GM23248 (cell line): ENCODE data around the gene SRGN. TPM values are rescaled to one million over a fixed set of nuclear protein-coding genes. Genes with fewer than 3 reads are reported as not detected.

Source experiments
- DNase-seq: peaks from one replicate; pipeline ENCODE4 v3.0.0-alpha.2; 2015
- H2AFZ ChIP-seq: fragments of 200-600 bp; sonication (generic); 2 replicates; pipeline ENCODE4 v1.6.1; 2016; ENCODE audit warnings: antibody characterized with exemption
- H3F3A ChIP-seq: fragments of 200-600 bp; sonication (generic); 2 replicates; pipeline ENCODE4 v1.6.1; 2016; ENCODE audit warnings: mild to moderate bottlenecking, antibody characterized with exemption, mixed run types; ENCODE audit not compliant: insufficient read depth
- H3K27ac ChIP-seq: fragments of 200-600 bp; sonication (generic); 2 replicates; pipeline ENCODE4 v1.5.1; 2016; ENCODE audit warnings: mild to moderate bottlenecking
- H3K27me3 ChIP-seq: fragments of 200-600 bp; sonication (generic); replicated peaks from 2 replicates; pipeline ENCODE4 v1.6.1; 2016; ENCODE audit warnings: mild to moderate bottlenecking; ENCODE audit not compliant: insufficient read depth
- H3K36me3 ChIP-seq: fragments of 200-600 bp; sonication (generic); 2 replicates; pipeline ENCODE4 v1.6.1; 2016; ENCODE audit warnings: low read depth, mild to moderate bottlenecking
- H3K4me1 ChIP-seq: fragments of 200-600 bp; sonication (generic); 2 replicates; pipeline ENCODE4 v1.6.1; 2016; ENCODE audit warnings: mild to moderate bottlenecking; ENCODE audit not compliant: insufficient read depth
- H3K4me2 ChIP-seq: fragments of 200-600 bp; sonication (generic); one replicate; pipeline ENCODE4 v1.6.1; 2016; ENCODE audit warnings: mild to moderate bottlenecking; ENCODE audit not compliant: unreplicated experiment
- H3K4me3 ChIP-seq: fragments of 200-600 bp; sonication (generic); 2 replicates; pipeline ENCODE4 v1.5.1; 2016; ENCODE audit warnings: mild to moderate bottlenecking
- H3K79me2 ChIP-seq: fragments of 200-600 bp; sonication (generic); 2 replicates; pipeline ENCODE4 v1.6.1; 2016; ENCODE audit warnings: mild to moderate bottlenecking; ENCODE audit not compliant: insufficient read depth
- H3K9ac ChIP-seq: fragments of 200-600 bp; sonication (generic); 2 replicates; pipeline ENCODE4 v1.6.1; 2016; ENCODE audit warnings: mild to moderate bottlenecking
- H3K9me2 ChIP-seq: fragments of 200-600 bp; sonication (generic); 2 replicates; pipeline ENCODE4 v1.6.1; 2016; ENCODE audit warnings: mixed run types, mild to moderate bottlenecking, moderate library complexity; ENCODE audit not compliant: insufficient read depth
- H3K9me3 ChIP-seq: fragments of 200-600 bp; sonication (generic); one replicate; pipeline ENCODE4 v1.6.1; 2017; ENCODE audit warnings: low read depth
- H4K20me1 ChIP-seq: fragments of 200-600 bp; sonication (generic); 2 replicates; pipeline ENCODE4 v1.6.0; 2016; ENCODE audit not compliant: insufficient read depth
- EZH2 ChIP-seq: fragments of 200-600 bp; sonication (generic); IDR thresholded peaks from 2 replicates; pipeline ENCODE4 v1.6.1; 2018; ENCODE audit warnings: antibody characterized with exemption, mild to moderate bottlenecking; ENCODE audit not compliant: insufficient read depth, poor library complexity, severe bottlenecking
- EZH2phosphoT487 ChIP-seq: fragments of 200-600 bp; sonication (generic); IDR thresholded peaks from 2 replicates; pipeline ENCODE4 v1.6.1; 2018; ENCODE audit warnings: antibody characterized with exemption, moderate library complexity, mild to moderate bottlenecking, low read depth; ENCODE audit not compliant: insufficient read depth
- WGBS, 2 experiments: methylation state at CpG; one replicate each; pipeline ENCODE4 v1.1.6; 2015 to 2017; ENCODE audit warnings: low lambda C conversion rate in 2 of 2, low coverage in 1 of 2; ENCODE audit errors: missing lambda C conversion rate in 2 of 2; 5-methylcytosine and 5-hydroxymethylcytosine counted together
- in situ Hi-C: fragments of 300-500 bp; cut with MboI; formaldehyde crosslinking; loops from 2 replicates; pipeline ENCODE4 v1.15.0; 2020
- polyA plus RNA-seq: library from polyadenylated mRNA; unstranded; fragments of >200 nt; fragmentation: Nextera tagmentation; extraction: Ambion mirVana; gene quantifications from 2 replicates; pipeline ENCODE4 v1.2.1, GENCODE V29; 2016
- total RNA-seq: library from RNA; depleted of rRNA; stranded (reverse); fragments of >200 nt; shearing (Covaris generic); gene quantifications from 2 replicates; pipeline ENCODE4 v1.2.3, GENCODE V29; 2014

SRGN gene
- total and polyA plus RNA-seq, 2 experiments from 2014 or later = 89.9 to 136 TPM

- Histone ChIP-seq H4K20me1 (no peaks in the 10 kb centered on the region), H3F3A (0 out of 2 replicates have a peak, but pooled peaks cover 3% of the 10 kb centered on the region), H3K27me3 (no peaks in the 10 kb centered on the region), H3K4me3 (no peak overlapping the region), H3K79me2 (no peaks in the 10 kb centered on the region), H3K9me2 (no peaks in the 10 kb centered on the region), H3K9me3 (no peaks in the 10 kb centered on the region), H3K9ac (no peak overlapping the region), H3K4me2 (no peak overlapping the region), H2AFZ (no peak overlapping the region), H3K27ac (no peak overlapping the region), H3K36me3 (no peaks in the 10 kb centered on the region), H3K4me1 (peaks cover 27% of the 10 kb centered on the region)
- DNase-seq = no peak
- TF ChIP-seq EZH2 (no peak), EZH2phosphoT487 (no peak)
- in situ Hi-C loops = no loop called here
- 75 to 76% methylated on average over 6 of the region's 6 CpGs for WGBS, 2 experiments
Measured at GRCh38 chr10:69052736-69053135, 35.2 kb upstream of the SRGN start.

- Histone ChIP-seq H3K79me2 (no peaks in the 10 kb centered on the region), H3K9ac (no peak overlapping the region), H3K27me3 (no peaks in the 10 kb centered on the region), H3K9me2 (no peaks in the 10 kb centered on the region), H4K20me1 (no peaks in the 10 kb centered on the region), H3K27ac (no peak overlapping the region), H3K36me3 (no peaks in the 10 kb centered on the region), H3K4me1 (peaks cover 31% of the 10 kb centered on the region), H3F3A (0 out of 2 replicates have a peak, but pooled peaks cover 11% of the 10 kb centered on the region), H2AFZ (no peak overlapping the region), H3K9me3 (no peaks in the 10 kb centered on the region), H3K4me2 (no peak overlapping the region), H3K4me3 (no peak overlapping the region)
- TF ChIP-seq EZH2phosphoT487 = no peak
- DNase-seq = no peak
- in situ Hi-C loops = no loop called here
- 80 to 96% methylated on average over 2 of the region's 2 CpGs for WGBS, 2 experiments
Measured at GRCh38 chr10:69055241-69055640, 32.7 kb upstream of the SRGN start.

GRCh38 chr10:69056129-69056528 lies 31.8 kb upstream of the SRGN start:
- H3K4me2 ChIP-seq = no peak overlapping the region
- in situ Hi-C loops = no loop called here
- 48 to 56% methylated on average over 7 of the region's 7 CpGs for WGBS, 2 experiments
- peaks cover 16% of the 10 kb centered on the region; the same call in 1 of the 2 replicates for H3F3A ChIP-seq
- peaks cover 40% of the 10 kb centered on the region for H3K4me1 ChIP-seq
- H3K27me3 ChIP-seq = no peaks in the 10 kb centered on the region
- TF ChIP-seq EZH2phosphoT487 (no peak), EZH2 (no peak)
- H3K79me2 ChIP-seq = no peaks in the 10 kb centered on the region
- no peak overlapping the region for H3K9ac ChIP-seq
- no peaks in the 10 kb centered on the region for H3K9me2 ChIP-seq
- no peaks in the 10 kb centered on the region for H3K9me3 ChIP-seq
- 0 out of 2 replicates have a peak overlapping the region, but pooled peaks have one; percentile 25 for H2AFZ ChIP-seq
- H3K4me3 ChIP-seq = no peak overlapping the region
- no peaks in the 10 kb centered on the region for H4K20me1 ChIP-seq
- no peak overlapping the region for H3K27ac ChIP-seq
- no peaks in the 10 kb centered on the region for H3K36me3 ChIP-seq
- peak; percentile 15 for DNase-seq

- Histone ChIP-seq H3K79me2 (no peaks in the 10 kb centered on the region), H3K9me2 (no peaks in the 10 kb centered on the region), H3K4me1 (peaks cover 41% of the 10 kb centered on the region), H3K27me3 (no peaks in the 10 kb centered on the region), H3F3A (peaks cover 18% of the 10 kb centered on the region), H4K20me1 (no peaks in the 10 kb centered on the region), H3K36me3 (no peaks in the 10 kb centered on the region), H3K27ac (no peak overlapping the region), H2AFZ (peak overlapping the region; percentile 79; the same call in 1 of the 2 replicates), H3K4me2 (no peak overlapping the region), H3K9ac (no peak overlapping the region), H3K9me3 (no peaks in the 10 kb centered on the region), H3K4me3 (no peak overlapping the region)
- in situ Hi-C loops = no loop called here
- TF ChIP-seq EZH2 = no peak
- TF ChIP-seq EZH2phosphoT487 = no peak
- WGBS, 2 experiments = 75 to 82% methylated on average over 14 of the region's 14 CpGs
- DNase-seq = no peak
Measured at GRCh38 chr10:69056536-69057260, 31.2 kb upstream of the SRGN start.
